NCI-H128 (cell line): ENCODE measurements around the gene ZNRF3.
"Not testable (repeated sequence)": the region's sequence is repeated elsewhere in the genome, so short reads cannot be mapped to it uniquely, and the experiment has no call there.

ENCODE experiments used
- DNase-seq: peaks from one replicate; lab custom pipeline; 2025; ENCODE audit not compliant: unreplicated experiment; lab: John Stamatoyannopoulos, UW

Gene ZNRF3

GRCh38 chr22:28930357-28931007 lies 47.1 kb downstream of the ZNRF3 start:
- DNase-seq, result no peak

- no peak for DNase-seq
Measured at GRCh38 chr22:28931844-28932567, 48.6 kb downstream of the ZNRF3 start.

- no peak for DNase-seq
Measured at GRCh38 chr22:28933321-28933720, 49.9 kb downstream of the ZNRF3 start.

- DNase-seq, result peak; percentile 16
Measured at GRCh38 chr22:28934026-28934425, 50.7 kb downstream of the ZNRF3 start.

GRCh38 chr22:28935140-28935539 lies 51.8 kb downstream of the ZNRF3 start:
- no peak for DNase-seq

GRCh38 chr22:28935713-28936112 lies 52.3 kb downstream of the ZNRF3 start:
- DNase-seq, result no peak

- DNase-seq, result no peak
Measured at GRCh38 chr22:28936200-28936599, 52.8 kb downstream of the ZNRF3 start.

- DNase-seq, result no peak
Measured at GRCh38 chr22:28937206-28938025, 54.0 kb downstream of the ZNRF3 start.

GRCh38 chr22:28938286-28938833 lies 55.0 kb downstream of the ZNRF3 start:
- DNase-seq, result no peak

GRCh38 chr22:28939394-28939793 lies 56.0 kb downstream of the ZNRF3 start:
- DNase-seq, result no peak

- DNase-seq, result no peak
Measured at GRCh38 chr22:28939932-28940331, 56.6 kb downstream of the ZNRF3 start.

- DNase-seq, result no peak
Measured at GRCh38 chr22:28940441-28940840, 57.1 kb downstream of the ZNRF3 start.

- DNase-seq, result no peak
Measured at GRCh38 chr22:28942333-28942732, 59.0 kb downstream of the ZNRF3 start.

GRCh38 chr22:28942801-28943500 lies 59.6 kb downstream of the ZNRF3 start:
- no peak for DNase-seq

- DNase-seq, result no peak
Measured at GRCh38 chr22:28943501-28943879, 60.1 kb downstream of the ZNRF3 start.

GRCh38 chr22:28947125-28947524 lies 63.8 kb downstream of the ZNRF3 start:
- no peak for DNase-seq

GRCh38 chr22:28948424-28948823 lies 65.1 kb downstream of the ZNRF3 start:
- DNase-seq, result no peak

GRCh38 chr22:28948860-28949551 lies 65.6 kb downstream of the ZNRF3 start:
- DNase-seq, result not testable (repeated sequence)

GRCh38 chr22:28949788-28950187 lies 66.4 kb downstream of the ZNRF3 start:
- no peak for DNase-seq

GRCh38 chr22:28950617-28951411 lies 67.4 kb downstream of the ZNRF3 start:
- DNase-seq, result no peak
